ENCODE results near the gene DSG3. TPM values are rescaled to one million over a fixed set of nuclear protein-coding genes. Genes with fewer than 3 reads are reported as not detected.

Gene DSG3, protein sequence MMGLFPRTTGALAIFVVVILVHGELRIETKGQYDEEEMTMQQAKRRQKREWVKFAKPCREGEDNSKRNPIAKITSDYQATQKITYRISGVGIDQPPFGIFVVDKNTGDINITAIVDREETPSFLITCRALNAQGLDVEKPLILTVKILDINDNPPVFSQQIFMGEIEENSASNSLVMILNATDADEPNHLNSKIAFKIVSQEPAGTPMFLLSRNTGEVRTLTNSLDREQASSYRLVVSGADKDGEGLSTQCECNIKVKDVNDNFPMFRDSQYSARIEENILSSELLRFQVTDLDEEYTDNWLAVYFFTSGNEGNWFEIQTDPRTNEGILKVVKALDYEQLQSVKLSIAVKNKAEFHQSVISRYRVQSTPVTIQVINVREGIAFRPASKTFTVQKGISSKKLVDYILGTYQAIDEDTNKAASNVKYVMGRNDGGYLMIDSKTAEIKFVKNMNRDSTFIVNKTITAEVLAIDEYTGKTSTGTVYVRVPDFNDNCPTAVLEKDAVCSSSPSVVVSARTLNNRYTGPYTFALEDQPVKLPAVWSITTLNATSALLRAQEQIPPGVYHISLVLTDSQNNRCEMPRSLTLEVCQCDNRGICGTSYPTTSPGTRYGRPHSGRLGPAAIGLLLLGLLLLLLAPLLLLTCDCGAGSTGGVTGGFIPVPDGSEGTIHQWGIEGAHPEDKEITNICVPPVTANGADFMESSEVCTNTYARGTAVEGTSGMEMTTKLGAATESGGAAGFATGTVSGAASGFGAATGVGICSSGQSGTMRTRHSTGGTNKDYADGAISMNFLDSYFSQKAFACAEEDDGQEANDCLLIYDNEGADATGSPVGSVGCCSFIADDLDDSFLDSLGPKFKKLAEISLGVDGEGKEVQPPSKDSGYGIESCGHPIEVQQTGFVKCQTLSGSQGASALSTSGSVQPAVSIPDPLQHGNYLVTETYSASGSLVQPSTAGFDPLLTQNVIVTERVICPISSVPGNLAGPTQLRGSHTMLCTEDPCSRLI
- not detected for total RNA-seq

DNA sequence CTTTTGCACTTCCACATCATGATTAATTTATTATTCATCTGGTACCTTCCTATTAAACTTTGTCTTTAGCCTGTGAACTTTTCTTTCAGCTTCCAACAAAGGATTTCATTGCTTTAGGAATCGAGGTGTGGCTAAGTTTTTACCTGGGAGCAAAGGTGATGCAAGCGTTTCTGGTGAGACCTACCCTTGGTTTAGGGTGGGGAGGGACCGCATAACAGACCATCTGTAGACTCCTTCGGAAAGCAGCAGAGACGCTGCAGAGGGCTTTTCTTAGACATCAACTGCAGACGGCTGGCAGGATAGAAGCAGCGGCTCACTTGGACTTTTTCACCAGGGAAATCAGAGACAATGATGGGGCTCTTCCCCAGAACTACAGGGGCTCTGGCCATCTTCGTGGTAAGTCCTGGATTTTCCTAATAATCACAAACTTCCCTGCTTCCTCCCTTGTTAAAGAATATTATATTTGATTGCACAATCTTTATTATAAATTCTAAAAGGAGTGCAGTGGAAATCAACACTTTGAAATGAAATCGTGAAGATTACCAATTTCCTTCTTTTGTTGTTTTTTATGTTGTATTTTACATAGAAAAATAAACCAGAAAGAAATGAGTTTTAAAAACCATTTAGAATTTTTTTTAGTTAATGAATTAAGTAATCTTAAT is at the start of gene DSG3:
TSS of gene DSG3 (plus strand) at position 212 of the 662 bp plus-strand sequence. CDS start at position 349, 137 bp downstream.
- Histone ChIP-seq H3K4me1 (no peaks in the 10 kb centered on the region), H3K27me3 (no peaks in the 10 kb centered on the region), H3K36me3 (no peaks in the 10 kb centered on the region), H3K4me3 (no peak within 1 kb of the TSS), H3K27ac (no peak within 1 kb of the TSS), H3K9me3 (no peaks in the 10 kb centered on the region)
- no peak for DNase-seq
- 65 to 66% methylated on average over 9 of the region's 9 CpGs for WGBS, 2 donors
- TF ChIP-seq POLR2AphosphoS5 (IDR thresholded peaks at IDR 0.05) (no peak), EP300 (IDR thresholded peaks at IDR 0.05) (no peak)
- TF ChIP-seq, protein P1, sequence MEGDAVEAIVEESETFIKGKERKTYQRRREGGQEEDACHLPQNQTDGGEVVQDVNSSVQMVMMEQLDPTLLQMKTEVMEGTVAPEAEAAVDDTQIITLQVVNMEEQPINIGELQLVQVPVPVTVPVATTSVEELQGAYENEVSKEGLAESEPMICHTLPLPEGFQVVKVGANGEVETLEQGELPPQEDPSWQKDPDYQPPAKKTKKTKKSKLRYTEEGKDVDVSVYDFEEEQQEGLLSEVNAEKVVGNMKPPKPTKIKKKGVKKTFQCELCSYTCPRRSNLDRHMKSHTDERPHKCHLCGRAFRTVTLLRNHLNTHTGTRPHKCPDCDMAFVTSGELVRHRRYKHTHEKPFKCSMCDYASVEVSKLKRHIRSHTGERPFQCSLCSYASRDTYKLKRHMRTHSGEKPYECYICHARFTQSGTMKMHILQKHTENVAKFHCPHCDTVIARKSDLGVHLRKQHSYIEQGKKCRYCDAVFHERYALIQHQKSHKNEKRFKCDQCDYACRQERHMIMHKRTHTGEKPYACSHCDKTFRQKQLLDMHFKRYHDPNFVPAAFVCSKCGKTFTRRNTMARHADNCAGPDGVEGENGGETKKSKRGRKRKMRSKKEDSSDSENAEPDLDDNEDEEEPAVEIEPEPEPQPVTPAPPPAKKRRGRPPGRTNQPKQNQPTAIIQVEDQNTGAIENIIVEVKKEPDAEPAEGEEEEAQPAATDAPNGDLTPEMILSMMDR (IDR thresholded peaks at IDR 0.05): no peak
- no peak for ATAC-seq (ENCODE audit: low FRiP score in 2 of 2)

DNA sequence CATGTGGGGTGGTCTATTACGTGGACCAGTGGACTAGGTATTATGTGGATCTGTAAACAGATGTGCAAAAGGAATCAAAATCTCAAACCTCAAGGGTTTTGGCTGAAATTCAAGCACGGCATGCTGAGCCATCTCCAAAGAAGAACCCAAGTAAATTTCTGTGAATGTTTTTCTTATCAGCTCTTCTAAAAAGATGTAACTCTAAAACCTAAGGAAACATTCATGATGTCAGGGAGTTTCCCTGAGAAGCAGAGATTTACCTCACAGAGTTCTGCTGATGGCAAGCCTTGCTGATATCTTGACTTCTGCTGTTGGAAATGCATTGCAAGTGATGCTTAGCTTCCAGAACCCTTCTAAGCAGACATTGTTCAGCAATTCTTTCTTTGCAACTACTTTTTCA is 49.4 kb upstream of the DSG3 start:
- Histone ChIP-seq H3K4me1 (peaks cover 0 to 11% (median 0%) of the 10 kb centered on the region in 4 donors), H3K27ac (no peak overlapping the region), H3K4me3 (no peak overlapping the region), H3K9me3 (no peaks in the 10 kb centered on the region), H3K27me3 (no peaks in the 10 kb centered on the region), H3K36me3 (no peaks in the 10 kb centered on the region)
- 63 to 66% methylated on average over 2 of the region's 2 CpGs for WGBS, 2 donors
- ATAC-seq (ENCODE audit: low FRiP score in 2 of 2): no peak
- TF ChIP-seq EP300 (IDR thresholded peaks at IDR 0.05): no peak
- TF ChIP-seq, protein P1 (IDR thresholded peaks at IDR 0.05): no peak
- TF ChIP-seq POLR2A (IDR thresholded peaks at IDR 0.05): no peak
- no peak for TF ChIP-seq POLR2AphosphoS5 (IDR thresholded peaks at IDR 0.05)
- no peak for DNase-seq

DNA sequence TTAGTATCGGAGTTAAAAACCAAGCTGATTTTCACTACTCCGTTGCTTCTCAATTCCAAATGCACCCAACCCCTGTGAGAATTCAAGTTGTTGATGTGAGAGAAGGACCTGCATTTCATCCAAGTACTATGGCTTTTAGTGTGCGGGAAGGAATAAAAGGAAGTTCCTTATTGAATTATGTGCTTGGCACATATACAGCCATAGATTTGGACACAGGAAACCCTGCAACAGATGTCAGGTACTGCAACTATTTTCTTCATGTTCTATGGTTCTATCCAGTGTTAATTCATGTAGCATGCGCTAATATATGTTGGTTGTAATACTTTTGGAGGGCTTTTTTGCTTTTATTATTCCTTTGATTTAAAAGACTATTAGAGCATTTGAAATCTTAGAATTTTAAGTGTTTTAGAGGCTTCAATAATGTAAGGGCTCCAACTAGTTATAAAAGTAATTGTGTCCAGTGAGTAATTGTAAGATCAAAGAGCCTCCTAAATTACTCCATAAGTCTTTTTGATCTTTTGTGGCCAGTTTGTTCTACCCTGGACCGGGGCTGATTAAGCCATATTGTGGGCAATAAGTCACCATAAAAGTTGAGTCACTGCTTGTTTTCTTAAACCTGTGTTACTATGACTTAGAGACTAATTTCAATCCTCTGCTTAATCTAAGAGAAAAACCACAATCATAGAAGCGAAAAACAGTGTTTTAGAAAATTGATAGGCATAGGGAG is 48.1 kb upstream of the DSG3 start:
- Histone ChIP-seq H3K27me3 (no peaks in the 10 kb centered on the region), H3K4me3 (no peak overlapping the region), H3K4me1 (peaks cover 0 to 11% (median 0%) of the 10 kb centered on the region in 4 donors), H3K36me3 (no peaks in the 10 kb centered on the region), H3K27ac (no peak overlapping the region), H3K9me3 (no peaks in the 10 kb centered on the region)
- DNase-seq: no peak
- TF ChIP-seq EP300 (IDR thresholded peaks at IDR 0.05): no peak
- no peak for TF ChIP-seq POLR2AphosphoS5 (IDR thresholded peaks at IDR 0.05)
- no peak for TF ChIP-seq POLR2A (IDR thresholded peaks at IDR 0.05)
- TF ChIP-seq, protein P1 (IDR thresholded peaks at IDR 0.05): no peak
- 47 to 51% methylated on average over 6 of the region's 6 CpGs for WGBS, 2 donors
- no peak for ATAC-seq (ENCODE audit: low FRiP score in 2 of 2)

Measured in upper lobe of left lung (tissue), 6 donors.